NOMO-1 treated with DMSO at 0.1 percent for 48 hours (cell line): ENCODE data around the gene DHTKD1.
"Not testable (repeated sequence)": the region's sequence is repeated elsewhere in the genome, so short reads cannot be mapped to it uniquely, and the experiment has no call there.

ENCODE experiments used
- DNase-seq: peaks from one replicate; lab custom pipeline; 2025; ENCODE audit not compliant: unreplicated experiment; lab: John Stamatoyannopoulos, UW

Gene DHTKD1

DNA sequence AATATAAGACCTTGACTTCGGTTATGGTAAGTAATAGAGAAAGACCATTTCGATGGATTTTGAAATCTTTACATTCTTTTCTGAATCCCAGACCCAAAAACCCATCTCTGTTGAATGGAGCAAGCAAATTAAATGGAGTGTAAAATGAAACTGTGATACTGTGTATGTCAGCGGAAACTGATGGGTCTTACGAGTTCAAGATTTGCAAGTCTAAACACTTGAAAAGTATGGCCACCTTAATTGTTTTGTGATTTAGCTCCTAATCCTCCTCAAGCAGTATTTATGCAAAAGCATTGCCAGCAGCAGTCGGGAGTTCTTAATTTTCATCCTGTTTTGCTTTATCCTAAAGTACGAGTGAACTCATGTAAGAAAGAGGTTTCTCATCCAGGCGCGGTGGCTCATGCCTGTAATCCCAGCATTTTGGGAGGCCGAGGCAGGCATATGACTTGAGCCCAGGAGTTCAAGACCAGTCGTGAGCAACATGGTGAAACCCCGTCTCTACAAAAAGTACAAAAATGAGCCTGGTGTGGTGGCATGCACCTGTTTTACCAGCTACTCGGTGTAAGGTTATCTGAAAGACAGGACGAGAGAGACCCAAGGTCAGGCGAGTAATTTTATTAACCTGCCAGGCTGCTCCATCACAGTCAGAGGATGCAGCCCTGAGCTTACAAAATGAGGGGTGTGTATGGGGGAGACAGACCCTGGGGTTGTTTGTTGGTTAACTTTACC is 5.8 kb upstream of the DHTKD1 start:
- DNase-seq, result no peak

DNA sequence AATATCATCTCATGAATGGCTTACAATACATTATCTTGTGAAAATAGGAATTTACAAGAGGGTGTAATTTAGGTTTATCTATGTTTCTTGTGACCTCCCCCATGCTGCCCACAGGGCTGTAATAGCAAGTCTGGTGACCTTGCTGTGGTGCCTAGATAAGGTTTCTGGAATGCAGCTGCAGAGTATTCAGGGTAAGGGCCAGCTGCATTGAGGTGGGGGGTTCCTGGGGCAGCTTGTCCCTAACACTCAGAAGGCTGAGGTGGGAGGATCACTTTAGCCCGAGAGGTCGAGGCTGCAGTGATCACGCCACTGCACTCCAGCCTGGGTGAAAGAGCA is 5.3 kb upstream of the DHTKD1 start:
- no peak for DNase-seq

- DNase-seq, result no peak
These were observed 1.4 kb upstream of the DHTKD1 start for GRCh38 chr10:12067336-12067735.

GRCh38 chr10:12071441-12071840 is 2.7 kb downstream of the DHTKD1 start:
- not testable (repeated sequence) for DNase-seq

DNA sequence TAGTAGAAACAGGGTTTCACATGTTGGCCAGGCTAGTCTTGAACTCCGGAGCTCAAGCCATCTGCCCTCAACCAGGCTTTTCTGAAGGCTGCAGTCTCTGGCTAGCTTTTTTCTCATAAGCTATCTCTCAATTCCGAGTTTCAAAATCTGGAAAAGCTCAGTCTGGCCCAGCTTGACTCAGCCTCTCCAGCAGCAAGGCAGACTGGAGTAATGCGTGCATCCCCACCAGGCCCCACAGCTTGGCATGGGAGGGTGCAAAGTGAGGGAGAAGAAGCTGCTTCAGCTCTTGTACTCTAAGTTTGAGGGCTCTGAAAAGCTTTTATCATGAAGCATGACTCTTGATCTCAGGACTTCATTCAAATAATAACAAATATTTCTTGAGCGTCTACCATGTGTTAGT is 4.8 kb downstream of the DHTKD1 start:
- no peak for DNase-seq

DNA sequence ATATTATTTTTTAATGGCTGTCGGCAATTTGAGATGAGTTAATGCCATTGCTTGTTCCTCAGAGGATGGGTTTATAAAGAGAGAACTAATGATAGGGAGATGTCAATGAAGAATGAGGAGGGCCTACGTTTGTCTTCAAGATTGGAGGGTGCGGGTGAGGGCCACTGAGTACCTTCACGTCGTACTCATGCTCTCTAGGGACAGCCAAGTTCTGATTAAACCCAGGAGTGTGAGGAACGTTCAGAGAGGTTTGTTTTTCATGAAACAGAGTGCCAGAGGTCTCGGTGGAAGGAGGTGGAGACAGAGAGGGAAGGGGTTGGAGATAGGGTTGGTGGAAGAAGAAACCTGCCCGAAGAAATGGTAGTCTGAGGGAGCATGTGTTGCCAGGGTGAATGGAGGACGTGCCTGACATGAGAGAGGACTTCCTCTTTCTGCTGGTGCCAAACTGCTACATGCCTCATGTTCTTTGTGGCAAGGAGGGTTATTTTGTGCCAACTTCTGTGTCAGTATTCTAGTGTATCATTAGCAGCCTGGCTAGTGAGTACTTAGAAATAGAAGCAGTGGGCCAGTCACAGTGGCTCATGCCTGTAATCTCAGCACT is 8.9 kb downstream of the DHTKD1 start:
- DNase-seq, result peak; percentile 51

GRCh38 chr10:12081470-12081869 is 12.7 kb downstream of the DHTKD1 start:
- no peak for DNase-seq

DNA sequence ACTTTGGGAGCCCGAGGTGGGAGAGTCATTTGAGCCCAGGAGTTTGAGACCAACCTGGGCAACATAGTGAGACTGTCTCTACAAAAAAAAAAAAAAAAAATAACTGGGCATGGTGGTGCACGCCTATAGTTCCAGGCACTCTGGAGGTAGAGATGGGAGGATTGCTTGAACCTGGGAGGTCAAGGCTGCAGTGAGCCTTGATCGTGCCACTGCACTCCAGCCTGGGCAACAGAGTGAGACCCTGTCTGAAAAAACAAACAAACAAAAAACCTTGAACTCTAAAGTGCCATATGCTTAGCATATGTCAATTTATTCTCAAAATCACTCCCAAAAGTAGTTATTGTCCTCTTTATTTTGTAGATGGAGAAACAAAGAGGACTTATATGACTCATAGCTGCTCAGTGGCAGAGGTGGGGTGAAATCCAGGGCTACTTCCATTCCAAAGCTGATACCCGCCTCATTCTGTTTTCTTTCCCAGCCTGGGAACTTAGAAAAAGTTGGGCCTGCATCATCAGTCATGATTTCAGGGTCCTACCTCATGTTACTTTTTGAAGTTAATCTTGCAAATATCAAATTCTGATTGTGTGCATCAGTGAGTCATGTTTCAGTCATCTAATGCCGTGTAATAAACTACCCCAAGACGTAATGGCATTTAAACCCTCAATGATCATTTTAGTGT is 13.3 kb downstream of the DHTKD1 start:
- DNase-seq, result no peak

- no peak for DNase-seq
These were observed 20.2 kb downstream of the DHTKD1 start for GRCh38 chr10:12088919-12089318.

DNA sequence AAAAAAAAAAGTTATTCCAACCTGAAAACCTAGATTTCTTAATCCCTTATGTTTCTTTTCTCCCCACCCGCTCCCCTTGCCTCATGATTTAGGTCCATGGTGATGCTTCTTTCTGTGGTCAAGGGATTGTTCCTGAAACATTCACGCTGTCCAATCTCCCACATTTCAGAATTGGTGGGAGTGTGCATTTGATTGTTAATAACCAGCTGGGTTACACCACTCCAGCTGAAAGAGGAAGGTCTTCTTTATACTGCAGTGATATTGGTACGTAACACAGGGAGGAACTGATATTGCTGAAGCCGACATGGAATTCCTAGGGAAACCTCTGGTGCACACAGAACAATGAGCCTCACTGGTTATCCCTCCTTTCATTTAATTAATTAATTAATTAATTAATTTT is 22.7 kb downstream of the DHTKD1 start:
- DNase-seq, result no peak

- DNase-seq, result not testable (repeated sequence)
These were observed 28.6 kb downstream of the DHTKD1 start for GRCh38 chr10:12097361-12097760.

DNA sequence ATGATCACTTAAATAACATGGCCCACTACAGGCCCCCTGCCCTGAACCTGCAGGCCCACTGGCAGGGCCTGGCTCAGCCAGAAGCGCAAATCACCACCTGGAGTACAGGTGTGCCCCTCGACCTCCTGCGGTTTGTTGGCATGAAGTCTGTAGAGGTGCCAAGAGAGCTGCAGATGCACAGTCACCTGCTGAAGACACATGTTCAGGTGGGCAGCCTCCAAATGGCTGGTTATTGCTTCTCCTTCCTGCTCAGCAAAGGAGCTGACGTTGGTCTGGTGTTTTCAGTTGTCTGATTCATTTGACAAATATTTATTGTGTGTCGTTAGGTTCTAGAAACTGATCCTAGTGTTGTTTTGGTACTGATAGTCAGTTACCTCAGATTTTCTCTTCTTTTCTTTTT is 29.0 kb downstream of the DHTKD1 start:
- no peak for DNase-seq

DNA sequence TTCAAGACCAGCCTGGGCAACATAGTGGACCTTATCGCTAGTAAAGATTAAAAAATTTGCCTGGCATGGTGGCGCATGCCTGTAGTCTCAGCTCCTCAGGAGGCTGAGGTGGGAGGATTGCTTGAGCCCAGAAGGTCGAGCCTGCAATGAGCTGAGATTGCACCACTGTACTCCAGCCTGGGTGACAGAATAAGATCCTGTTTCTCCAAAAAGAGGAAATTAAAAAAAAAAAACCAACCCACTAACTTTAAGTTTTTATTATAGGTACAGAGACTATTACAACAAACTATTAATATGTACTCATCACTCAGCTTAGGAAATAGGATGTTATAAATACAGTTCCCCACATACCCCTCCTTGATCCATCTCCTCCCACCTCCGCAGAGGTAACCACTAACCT is 30.2 kb downstream of the DHTKD1 start:
- no peak for DNase-seq

- peak; percentile 68 for DNase-seq
These were observed 35.0 kb downstream of the DHTKD1 start for GRCh38 chr10:12103802-12104201.

DNA sequence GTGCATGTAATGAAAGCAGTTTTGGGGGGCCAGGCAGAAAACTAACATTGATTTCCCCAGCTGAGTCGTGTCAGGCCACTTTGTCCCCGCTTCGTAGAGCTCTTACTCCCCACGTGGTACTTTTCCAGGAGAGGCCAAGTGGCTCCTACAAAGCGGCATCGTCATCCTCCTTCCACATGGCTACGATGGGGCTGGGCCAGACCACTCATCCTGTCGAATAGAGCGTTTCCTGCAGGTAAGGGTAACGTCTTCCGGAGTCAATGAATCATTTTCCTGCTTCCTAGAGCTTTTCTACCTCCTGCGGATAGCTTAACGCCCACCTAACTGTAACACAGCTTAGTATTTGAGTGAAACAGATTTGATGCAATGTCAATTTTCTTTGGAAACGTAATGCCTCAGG is 39.0 kb downstream of the DHTKD1 start:
- DNase-seq, result no peak

GRCh38 chr10:12109286-12109685 is 40.5 kb downstream of the DHTKD1 start:
- DNase-seq, result no peak

DNA sequence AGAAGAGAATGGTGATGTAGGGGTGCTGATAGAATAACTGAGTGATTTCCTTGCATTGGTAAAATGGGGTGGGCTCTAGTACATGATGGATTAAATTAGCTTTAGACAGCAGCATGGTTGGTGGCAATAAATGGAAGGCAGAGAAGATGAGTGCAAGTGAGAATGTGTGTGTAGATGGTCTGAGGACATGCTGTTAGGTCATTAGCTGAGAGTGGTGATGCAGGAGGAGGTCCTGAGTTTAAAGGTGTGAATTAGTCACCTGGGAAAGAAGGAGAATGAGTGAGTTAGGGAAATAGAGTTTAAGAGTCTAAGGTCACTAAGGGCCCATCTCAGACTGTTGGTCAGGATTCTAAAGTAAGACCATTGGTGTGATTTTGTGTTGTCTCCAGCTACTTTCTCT is 42.8 kb downstream of the DHTKD1 start:
- DNase-seq, result no peak

- DNase-seq, result no peak
These were observed 44.9 kb downstream of the DHTKD1 start for GRCh38 chr10:12113627-12114026.

GRCh38 chr10:12121673-12122072 is 52.9 kb downstream of the DHTKD1 start:
- DNase-seq, result no peak

- peak; percentile 87 for DNase-seq
These were observed 60.7 kb downstream of the DHTKD1 start, which contains the start of gene SEC61A2 for GRCh38 chr10:12129222-12130111. Gene SEC61A2 (plus strand): TSS chr10:12129677. CDS start chr10:12129788, 111 bp downstream.

GRCh38 chr10:12130237-12130872 is 61.6 kb downstream of the DHTKD1 start:
- DNase-seq, result peak; percentile 62
